SU-DHL-6 (cell line): ENCODE results near the gene OR6B1.

Experiments
- H2AFZ ChIP-seq: fragments of 200-600 bp; sonication (generic); 2 replicates; pipeline ENCODE4 v1.6.1; 2014; ENCODE audit warnings: low read depth, mild to moderate bottlenecking, moderate library complexity, mixed read lengths, antibody characterized with exemption, low read length; ENCODE audit not compliant: severe bottlenecking
- H3F3A ChIP-seq: fragments of 200-600 bp; shearing (Covaris generic); 2 replicates; pipeline ENCODE4 v1.6.0; 2016; ENCODE audit warnings: antibody characterized with exemption, mild to moderate bottlenecking; ENCODE audit not compliant: insufficient read depth
- H3K27ac ChIP-seq: fragments of 200-600 bp; sonication (generic); 2 replicates; pipeline ENCODE4 v1.5.1; 2016; ENCODE audit warnings: low read depth, mild to moderate bottlenecking, low read length, moderate library complexity, mixed read lengths
- H3K27me3 ChIP-seq: fragments of 200-600 bp; sonication (generic), shearing (Covaris generic); 2 replicates; pipeline ENCODE4 v1.6.0; 2014; ENCODE audit warnings: mild to moderate bottlenecking, low read length
- H3K36me3 ChIP-seq: fragments of 200-600 bp; sonication (generic); 2 replicates; pipeline ENCODE4 v1.6.1; 2014; ENCODE audit warnings: mild to moderate bottlenecking, low read length, mixed read lengths
- H3K4me2 ChIP-seq: fragments of 300-600, 200-600 bp; shearing (Covaris generic), sonication (generic); 2 replicates; pipeline ENCODE4 v1.6.0; 2014; ENCODE audit warnings: low read length, low read depth, mild to moderate bottlenecking; ENCODE audit not compliant: poor library complexity, severe bottlenecking
- H3K4me3 ChIP-seq: fragments of 200-600 bp; sonication (generic); 2 replicates; pipeline ENCODE4 v1.5.1; 2014; ENCODE audit warnings: antibody characterized with exemption, low read length, mild to moderate bottlenecking, mixed read lengths; ENCODE audit not compliant: insufficient read depth, poor library complexity, severe bottlenecking
- H3K79me2 ChIP-seq: fragments of 200-600 bp; sonication (generic); 2 replicates; pipeline ENCODE4 v1.6.1; 2014; ENCODE audit warnings: mild to moderate bottlenecking, low read length, moderate library complexity; ENCODE audit not compliant: insufficient read depth
- H3K9ac ChIP-seq: fragments of 200-600 bp; sonication (generic); 2 replicates; pipeline ENCODE4 v1.7.0; 2014; ENCODE audit warnings: mild to moderate bottlenecking, low read length
- H3K9me2 ChIP-seq: fragments of 200-600 bp; sonication (generic); replicated peaks from 2 replicates; pipeline ENCODE4 v1.6.1; 2014; ENCODE audit warnings: low read length; ENCODE audit not compliant: insufficient read depth
- H3K9me3 ChIP-seq: fragments of 200-600 bp; sonication (generic); 2 replicates; pipeline ENCODE4 v1.6.1; 2014; ENCODE audit warnings: low read length, mixed read lengths; ENCODE audit not compliant: insufficient read depth
- H4K20me1 ChIP-seq: fragments of 200-600 bp; sonication (generic); 2 replicates; pipeline ENCODE4 v1.6.1; 2014; ENCODE audit warnings: low read depth, mild to moderate bottlenecking, antibody characterized with exemption, low read length, moderate library complexity, mixed read lengths
- EZH2phosphoT487 ChIP-seq: fragments of 200-600 bp; sonication (generic), shearing (Covaris generic); conservative IDR thresholded peaks from 2 replicates; pipeline ENCODE4 v1.6.1; 2018; ENCODE audit warnings: mild to moderate bottlenecking, antibody characterized with exemption, low read length, moderate library complexity, mixed read lengths
- TF ChIP-seq, protein P1 (sequence below): fragments of 200-600 bp; sonication (generic); IDR thresholded peaks from one replicate; pipeline ENCODE4 v1.5.1; 2017; ENCODE audit warnings: antibody characterized with exemption, mild to moderate bottlenecking, low read length, moderate library complexity; ENCODE audit not compliant: insufficient read depth, poor library complexity, severe bottlenecking

Gene OR6B1

GRCh38 chr7:144011458-144012230, 11.5 kb downstream of the OR6B1 start:
- H3K9me2 ChIP-seq = no peaks in the 10 kb centered on the region
- no peaks in the 10 kb centered on the region for H3K27me3 ChIP-seq
- H3K79me2 ChIP-seq = no peaks in the 10 kb centered on the region
- H3K4me3 ChIP-seq = no peak overlapping the region
- no peak overlapping the region for H3K27ac ChIP-seq
- peaks cover 4% of the 10 kb centered on the region; the same call in 1 of the 2 replicates for H3K9me3 ChIP-seq
- no peak overlapping the region for H3K9ac ChIP-seq
- no peaks in the 10 kb centered on the region for H3F3A ChIP-seq
- no peak overlapping the region for H2AFZ ChIP-seq
- no peak for TF ChIP-seq EZH2phosphoT487
- TF ChIP-seq, protein P1, sequence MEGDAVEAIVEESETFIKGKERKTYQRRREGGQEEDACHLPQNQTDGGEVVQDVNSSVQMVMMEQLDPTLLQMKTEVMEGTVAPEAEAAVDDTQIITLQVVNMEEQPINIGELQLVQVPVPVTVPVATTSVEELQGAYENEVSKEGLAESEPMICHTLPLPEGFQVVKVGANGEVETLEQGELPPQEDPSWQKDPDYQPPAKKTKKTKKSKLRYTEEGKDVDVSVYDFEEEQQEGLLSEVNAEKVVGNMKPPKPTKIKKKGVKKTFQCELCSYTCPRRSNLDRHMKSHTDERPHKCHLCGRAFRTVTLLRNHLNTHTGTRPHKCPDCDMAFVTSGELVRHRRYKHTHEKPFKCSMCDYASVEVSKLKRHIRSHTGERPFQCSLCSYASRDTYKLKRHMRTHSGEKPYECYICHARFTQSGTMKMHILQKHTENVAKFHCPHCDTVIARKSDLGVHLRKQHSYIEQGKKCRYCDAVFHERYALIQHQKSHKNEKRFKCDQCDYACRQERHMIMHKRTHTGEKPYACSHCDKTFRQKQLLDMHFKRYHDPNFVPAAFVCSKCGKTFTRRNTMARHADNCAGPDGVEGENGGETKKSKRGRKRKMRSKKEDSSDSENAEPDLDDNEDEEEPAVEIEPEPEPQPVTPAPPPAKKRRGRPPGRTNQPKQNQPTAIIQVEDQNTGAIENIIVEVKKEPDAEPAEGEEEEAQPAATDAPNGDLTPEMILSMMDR = no peak
- no peaks in the 10 kb centered on the region for H4K20me1 ChIP-seq
- no peak overlapping the region for H3K4me2 ChIP-seq
- H3K36me3 ChIP-seq = no peaks in the 10 kb centered on the region

GRCh38 chr7:144018065-144018464, 17.9 kb downstream of the OR6B1 start:
- Histone ChIP-seq H3K9me2 (no peaks in the 10 kb centered on the region), H4K20me1 (no peaks in the 10 kb centered on the region), H3K9me3 (no peaks in the 10 kb centered on the region), H3K27me3 (no peaks in the 10 kb centered on the region), H3K4me2 (no peak overlapping the region), H3K4me3 (no peak overlapping the region), H3K79me2 (no peaks in the 10 kb centered on the region), H3K9ac (no peak overlapping the region), H3F3A (no peaks in the 10 kb centered on the region), H3K27ac (no peak overlapping the region), H2AFZ (no peak overlapping the region), H3K36me3 (no peaks in the 10 kb centered on the region)
- TF ChIP-seq, protein P1 = no peak
- no peak for TF ChIP-seq EZH2phosphoT487

DNA sequence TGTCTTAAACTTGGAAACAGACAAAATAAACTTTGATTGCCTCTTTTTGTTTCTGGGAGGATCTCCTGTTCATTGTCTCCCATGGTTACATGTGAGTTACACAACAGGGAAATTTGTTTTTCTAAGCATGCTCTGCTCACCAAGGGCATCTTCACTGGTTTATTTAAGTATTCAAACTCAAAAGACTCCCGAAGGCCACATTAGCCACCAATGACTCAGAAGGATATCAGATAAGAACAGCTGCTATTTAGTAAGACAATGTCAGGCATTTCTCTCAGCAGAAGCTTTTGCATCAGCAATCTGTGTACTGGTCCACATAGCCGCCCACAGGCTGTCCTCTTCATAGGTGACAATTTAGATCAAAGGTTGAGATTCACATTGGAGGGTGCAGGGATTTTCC, 19.3 kb downstream of the OR6B1 start:
- no peaks in the 10 kb centered on the region for H3F3A ChIP-seq
- H4K20me1 ChIP-seq = no peaks in the 10 kb centered on the region
- H3K4me3 ChIP-seq = no peak overlapping the region
- no peaks in the 10 kb centered on the region for H3K27me3 ChIP-seq
- H3K79me2 ChIP-seq = no peaks in the 10 kb centered on the region
- H3K9ac ChIP-seq = no peak overlapping the region
- TF ChIP-seq, protein P1 = no peak
- no peak for TF ChIP-seq EZH2phosphoT487
- H3K4me2 ChIP-seq = no peak overlapping the region
- H3K9me2 ChIP-seq = no peaks in the 10 kb centered on the region
- no peaks in the 10 kb centered on the region for H3K36me3 ChIP-seq
- no peaks in the 10 kb centered on the region for H3K9me3 ChIP-seq
- no peak overlapping the region for H2AFZ ChIP-seq
- H3K27ac ChIP-seq = no peak overlapping the region
